GM19467 (cell line): ENCODE results near the gene STAG1.
"Not testable (repeated sequence)": the region's sequence is repeated elsewhere in the genome, so short reads cannot be mapped to it uniquely, and the experiment has no call there.

ENCODE experiments used
- ATAC-seq: cut with Tn5 transposase; IDR thresholded peaks from one replicate; pipeline ENCODE4 v1.9.1; 2021; ENCODE audit warnings: mild to moderate bottlenecking, moderate library complexity; ENCODE audit not compliant: unreplicated experiment

The STAG1 gene

GRCh38 chr3:136657526-136657925 lies 94.7 kb downstream of the STAG1 start:
- no peak for ATAC-seq

- no peak for ATAC-seq
Observed at GRCh38 chr3:136653628-136654027, 98.5 kb downstream of the STAG1 start.

- no peak for ATAC-seq
Observed at GRCh38 chr3:136651581-136651980, 100.6 kb downstream of the STAG1 start.

- ATAC-seq = no peak
Observed at GRCh38 chr3:136650461-136650860, 101.7 kb downstream of the STAG1 start.

GRCh38 chr3:136645915-136646314 lies 106.3 kb downstream of the STAG1 start:
- ATAC-seq = no peak

GRCh38 chr3:136644212-136644611 lies 108.0 kb downstream of the STAG1 start:
- no peak for ATAC-seq

GRCh38 chr3:136643380-136643779 lies 108.8 kb downstream of the STAG1 start:
- ATAC-seq = not testable (repeated sequence)

- ATAC-seq = no peak
Observed at GRCh38 chr3:136642711-136643110, 109.5 kb downstream of the STAG1 start.

- no peak for ATAC-seq
Observed at GRCh38 chr3:136639069-136639468, 113.1 kb downstream of the STAG1 start.

GRCh38 chr3:136637176-136637575 lies 115.0 kb downstream of the STAG1 start:
- no peak for ATAC-seq

- ATAC-seq = no peak
Observed at GRCh38 chr3:136634821-136635220, 117.4 kb downstream of the STAG1 start.

- ATAC-seq = no peak
Observed at GRCh38 chr3:136632625-136633081, 119.5 kb downstream of the STAG1 start.

GRCh38 chr3:136631424-136631823 lies 120.8 kb downstream of the STAG1 start:
- no peak for ATAC-seq

GRCh38 chr3:136630915-136631314 lies 121.3 kb downstream of the STAG1 start:
- no peak for ATAC-seq

- ATAC-seq = no peak
Observed at GRCh38 chr3:136626493-136626892, 125.7 kb downstream of the STAG1 start.

- no peak for ATAC-seq
Observed at GRCh38 chr3:136624894-136625815, 127.0 kb downstream of the STAG1 start.

- ATAC-seq = no peak
Observed at GRCh38 chr3:136624371-136624770, 127.8 kb downstream of the STAG1 start.

GRCh38 chr3:136621628-136622027 lies 130.6 kb downstream of the STAG1 start:
- no peak for ATAC-seq

- ATAC-seq = no peak
Observed at GRCh38 chr3:136620436-136620835, 131.7 kb downstream of the STAG1 start.

GRCh38 chr3:136617969-136618525 lies 134.1 kb downstream of the STAG1 start:
- not testable (repeated sequence) for ATAC-seq

GRCh38 chr3:136617198-136617597 lies 135.0 kb downstream of the STAG1 start:
- ATAC-seq = no peak

- ATAC-seq = no peak
Observed at GRCh38 chr3:136612512-136612911, 139.7 kb downstream of the STAG1 start.
